AG09309 (cell line): ENCODE data around the gene C17orf78.
A peak's percentile ranks its signal among the peaks of the same experiment; 100 is the strongest.
"Not testable (repeated sequence)": the region's sequence is repeated elsewhere in the genome, so short reads cannot be mapped to it uniquely, and the experiment has no call there.

Experiments used
- DNase-seq: peaks from one replicate; pipeline ENCODE4 v3.0.0-alpha.2; 2010; ENCODE audit warnings: low read depth
- H3K4me3 ChIP-seq: 2 replicates; pipeline ENCODE4 v1.5.1; 2011; ENCODE audit warnings: mild to moderate bottlenecking, low read depth, low read length, moderate library complexity; ENCODE audit not compliant: control insufficient read depth
- CTCF ChIP-seq: IDR thresholded peaks from 2 replicates; pipeline ENCODE4 v1.5.1; 2011; ENCODE audit warnings: mild to moderate bottlenecking, low read depth, low read length, inconsistent platforms; ENCODE audit not compliant: insufficient read depth, control insufficient read depth; ENCODE audit errors: missing control alignments

C17orf78 gene

GRCh38 chr17:37430051-37430627 lies 54.4 kb downstream of the C17orf78 start:
- TF ChIP-seq CTCF: no peak
- DNase-seq: no peak
- H3K4me3 ChIP-seq: no peak overlapping the region

- no peak for TF ChIP-seq CTCF
- H3K4me3 ChIP-seq: no peak overlapping the region
- DNase-seq: no peak
These were observed 56.9 kb downstream of the C17orf78 start for GRCh38 chr17:37432671-37433070.

GRCh38 chr17:37438141-37438540 lies 62.4 kb downstream of the C17orf78 start:
- H3K4me3 ChIP-seq: no peak overlapping the region
- peak; percentile 15 for TF ChIP-seq CTCF
- no peak for DNase-seq

- H3K4me3 ChIP-seq: no peak overlapping the region
- no peak for TF ChIP-seq CTCF
- DNase-seq: no peak
These were observed 64.6 kb downstream of the C17orf78 start for GRCh38 chr17:37440424-37440823.

- not testable (repeated sequence) for DNase-seq, H3K4me3 ChIP-seq
These were observed 65.7 kb downstream of the C17orf78 start for GRCh38 chr17:37441369-37442014.
